WERI-Rb-1 (cell line): ENCODE measurements around the gene RREB1.

Source experiments
- DNase-seq: peaks from one replicate; pipeline ENCODE4 v3.0.0-alpha.2; 2020
- H3K27ac ChIP-seq: fragments of 250-450 bp; sonication (Bioruptor Pico); 2 replicates; pipeline ENCODE4 v1.5.1; 2020; ENCODE audit warnings: mild to moderate bottlenecking, moderate library complexity
- H3K27me3 ChIP-seq: fragments of 250-450 bp; sonication (Bioruptor Pico); 2 replicates; pipeline ENCODE4 v1.5.1; 2021; ENCODE audit warnings: mild to moderate bottlenecking, low read depth, moderate library complexity; ENCODE audit not compliant: insufficient read depth, severe bottlenecking
- H3K36me3 ChIP-seq: fragments of 250-450 bp; sonication (Bioruptor Pico); 2 replicates; pipeline ENCODE4 v1.5.1; 2020; ENCODE audit warnings: mild to moderate bottlenecking, moderate library complexity
- H3K4me3 ChIP-seq: 2 replicates; pipeline ENCODE4 v1.5.1; 2011; ENCODE audit warnings: low read depth, mild to moderate bottlenecking, control low read depth, low read length
- H3K9me3 ChIP-seq: fragments of 250-450 bp; sonication (Bioruptor Pico); 2 replicates; pipeline ENCODE4 v1.5.1; 2021; ENCODE audit warnings: mild to moderate bottlenecking, moderate library complexity; ENCODE audit not compliant: severe bottlenecking
- CTCF ChIP-seq: IDR thresholded peaks from 2 replicates; pipeline ENCODE4 v1.5.1; 2011; ENCODE audit warnings: low read depth, mild to moderate bottlenecking, control low read depth, inconsistent platforms, low read length

RREB1 gene

GRCh38 chr6:7276199-7276524 is 168.4 kb downstream of the RREB1 start:
- H3K36me3 ChIP-seq, result 0 out of 2 replicates have a peak, but pooled peaks cover 4% of the 10 kb centered on the region
- no peaks in the 10 kb centered on the region for H3K27me3 ChIP-seq
- no peak for DNase-seq
- H3K4me3 ChIP-seq, result no peak overlapping the region
- H3K27ac ChIP-seq, result no peak overlapping the region
- no peaks in the 10 kb centered on the region for H3K9me3 ChIP-seq
- no peak for TF ChIP-seq CTCF

- H3K27me3 ChIP-seq, result no peaks in the 10 kb centered on the region
- H3K36me3 ChIP-seq, result peaks cover 24% of the 10 kb centered on the region
- no peak for DNase-seq
- no peak for TF ChIP-seq CTCF
- H3K4me3 ChIP-seq, result no peak overlapping the region
- H3K9me3 ChIP-seq, result no peaks in the 10 kb centered on the region
- no peak overlapping the region for H3K27ac ChIP-seq
Measured at GRCh38 chr6:7282097-7282906, 174.5 kb downstream of the RREB1 start.

GRCh38 chr6:7283676-7284075 is 175.9 kb downstream of the RREB1 start:
- H3K27ac ChIP-seq, result no peak overlapping the region
- no peak for TF ChIP-seq CTCF
- no peak for DNase-seq

GRCh38 chr6:7285416-7285815 is 177.7 kb downstream of the RREB1 start:
- H3K4me3 ChIP-seq, result no peak overlapping the region
- DNase-seq, result no peak
- peaks cover 45% of the 10 kb centered on the region for H3K36me3 ChIP-seq
- H3K9me3 ChIP-seq, result no peaks in the 10 kb centered on the region
- H3K27ac ChIP-seq, result no peak overlapping the region
- TF ChIP-seq CTCF, result no peak
- no peaks in the 10 kb centered on the region for H3K27me3 ChIP-seq

More at GRCh38 chr6:7283676-7284075, 175.9 kb downstream of the RREB1 start:
- Histone ChIP-seq H3K9me3 (no peaks in the 10 kb centered on the region), H3K4me3 (no peak overlapping the region), H3K27me3 (no peaks in the 10 kb centered on the region), H3K36me3 (peaks cover 28% of the 10 kb centered on the region)

GRCh38 chr6:7290079-7290478 is 182.3 kb downstream of the RREB1 start:
- no peak for TF ChIP-seq CTCF
- Histone ChIP-seq H3K9me3 (no peaks in the 10 kb centered on the region), H3K36me3 (peaks cover 77% of the 10 kb centered on the region), H3K27ac (no peak overlapping the region), H3K27me3 (no peaks in the 10 kb centered on the region), H3K4me3 (no peak overlapping the region)
- DNase-seq, result no peak
